ENCODE results near the gene HARS1. TPM values are rescaled to one million over a fixed set of nuclear protein-coding genes. Genes with fewer than 3 reads are reported as not detected.
A peak's percentile ranks its signal among the peaks of the same experiment; 100 is the strongest.
"Not testable (repeated sequence)": the region's sequence is repeated elsewhere in the genome, so short reads cannot be mapped to it uniquely, and the experiment has no call there.

Gene HARS1
- polyA plus RNA-seq, 3 donors = 70.5 to 78.3 (median 71.8) TPM

DNA sequence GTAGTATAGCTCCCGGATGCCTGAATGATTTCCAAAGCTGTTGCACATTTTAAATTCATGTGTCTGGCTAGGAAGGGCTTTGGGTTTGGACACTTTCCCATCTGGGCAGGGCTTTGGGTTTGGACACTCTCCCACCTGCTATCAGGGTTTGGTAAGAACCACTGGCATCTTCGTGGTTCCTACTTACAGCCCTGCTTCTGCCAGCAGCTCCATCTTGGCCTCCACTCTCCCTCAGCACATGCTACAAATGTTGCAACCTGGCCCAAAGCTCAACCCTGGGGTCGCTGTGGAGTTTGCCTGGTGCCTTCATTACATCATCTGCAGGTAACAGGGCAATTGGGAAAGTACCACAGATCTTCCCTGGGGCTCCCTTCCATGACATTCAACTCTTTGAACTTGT lies 48.5 kb downstream of the HARS1 start:
- DNase-seq (ENCODE audit: extremely low read depth in 1 of 11, low read depth in 9 of 11, low spot score in 4 of 11) = no peak

DNA sequence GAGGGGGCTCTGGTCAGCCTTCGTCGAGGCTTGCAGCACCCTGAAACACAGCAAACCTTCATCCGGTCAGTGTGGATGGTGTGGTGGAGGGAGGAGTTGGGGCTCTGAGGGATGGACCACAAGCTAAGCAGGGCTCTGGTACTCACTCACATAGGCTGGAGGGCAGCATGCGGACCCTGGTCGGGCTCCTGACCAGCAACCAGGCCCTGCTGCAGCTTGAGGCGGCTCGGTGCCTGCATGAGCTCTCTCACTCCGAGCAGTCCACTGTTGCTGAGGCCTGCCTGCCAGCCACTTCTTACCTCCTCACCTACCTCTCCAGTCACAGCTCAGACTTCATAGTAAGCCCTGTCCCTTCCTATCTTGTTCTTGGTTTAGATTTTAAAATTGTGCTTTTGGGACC lies 49.5 kb downstream of the HARS1 start:
- no peak for DNase-seq (ENCODE audit: extremely low read depth in 1 of 11, low read depth in 9 of 11, low spot score in 4 of 11)

DNA sequence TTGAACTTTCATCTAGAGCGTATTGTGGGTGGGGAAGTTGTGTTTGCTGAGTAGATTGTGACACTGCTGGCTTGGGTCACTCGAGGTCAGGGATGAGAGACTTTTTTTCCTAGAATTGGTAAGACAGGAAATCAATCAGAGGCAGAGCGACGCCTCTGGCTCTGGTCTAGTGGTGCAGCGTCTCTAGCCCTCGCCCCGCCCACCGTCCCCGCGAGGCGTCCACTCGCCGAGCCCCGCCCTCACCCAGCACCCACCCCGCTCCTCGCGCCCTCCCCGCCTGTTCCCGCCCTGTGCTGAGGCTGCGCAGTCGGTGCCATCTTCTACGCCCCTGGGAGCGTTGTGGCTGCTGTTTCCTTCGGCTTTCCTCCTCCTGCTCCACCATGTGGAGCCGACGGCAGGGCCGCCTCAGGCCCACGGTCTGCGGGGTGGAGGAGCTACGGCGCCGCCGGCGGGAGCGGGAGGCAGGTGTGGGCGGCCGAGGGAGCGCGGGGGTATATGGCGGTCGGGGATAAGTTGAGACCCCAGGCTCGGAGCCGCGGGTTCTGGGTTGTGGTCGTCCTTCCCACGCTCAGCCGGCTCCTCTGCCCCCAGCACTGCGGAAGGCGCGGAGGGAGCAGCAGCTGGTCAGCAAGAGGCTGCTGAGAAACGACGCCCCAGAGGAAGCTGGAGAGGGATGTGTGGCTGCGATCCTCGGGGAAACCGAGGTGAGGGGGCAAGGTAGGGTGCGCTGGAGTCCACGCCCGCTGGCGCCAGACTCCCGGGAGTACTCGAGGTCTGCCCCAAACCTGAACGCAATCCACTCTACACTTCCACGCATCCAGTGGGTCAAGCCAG lies 51.8 kb downstream of the HARS1 start, which contains the start of gene TMCO6:
TSS of gene TMCO6 (plus strand) at position 304 of the 834 bp plus-strand sequence. CDS start at position 381, 77 bp downstream.
- DNase-seq (ENCODE audit: extremely low read depth in 1 of 11, low read depth in 9 of 11, low spot score in 4 of 11) = peak in 9 of 11 donors; percentile 80 to 92 (median 88)

DNA sequence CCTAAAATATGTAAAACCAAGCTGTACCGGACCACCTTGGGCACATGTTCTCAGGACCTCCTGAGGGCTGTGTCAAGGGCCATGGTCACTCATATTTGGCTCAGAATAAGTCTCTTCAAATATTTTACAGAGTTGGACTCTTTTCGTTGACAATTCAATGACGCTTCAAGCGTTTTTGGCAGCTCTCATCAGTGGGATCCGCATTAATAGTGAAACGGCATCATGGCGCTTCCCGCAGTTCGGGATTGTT lies 52.3 kb downstream of the HARS1 start:
- DNase-seq (ENCODE audit: extremely low read depth in 1 of 11, low read depth in 9 of 11, low spot score in 4 of 11) = not testable (repeated sequence)

DNA sequence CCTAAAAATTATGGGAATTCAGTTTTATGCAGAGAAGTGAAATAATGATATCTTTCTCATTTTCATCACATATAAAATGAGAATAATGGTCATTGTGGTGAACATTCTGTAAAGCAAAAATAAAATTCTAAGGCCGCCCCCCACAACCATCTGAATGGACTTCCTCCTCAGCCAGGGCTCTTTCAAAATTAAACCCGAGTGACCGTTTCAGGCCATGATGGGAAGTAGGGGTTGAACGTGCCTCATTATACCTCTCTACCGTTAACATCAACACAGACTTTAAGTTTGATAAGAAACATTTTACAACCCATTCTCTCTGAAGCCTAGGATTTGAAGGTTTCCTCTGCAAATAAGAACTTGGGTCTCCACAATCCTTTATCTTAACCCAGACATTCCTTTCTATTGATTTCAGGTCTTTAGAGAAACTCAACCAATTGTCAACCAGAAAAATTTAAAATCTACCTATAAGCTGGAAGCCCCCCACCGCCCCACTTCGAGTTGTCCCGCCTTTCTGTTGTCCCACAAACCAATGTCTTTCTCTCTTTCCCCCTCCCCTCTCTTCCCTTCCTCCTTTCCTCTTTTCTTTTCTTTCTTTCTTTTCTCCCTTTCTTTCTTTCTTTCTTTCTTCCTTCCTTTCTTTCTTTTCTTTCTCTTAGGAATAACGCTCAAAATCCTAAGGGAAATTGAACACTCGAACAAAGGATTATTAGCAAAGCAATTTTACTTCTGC lies 53.6 kb downstream of the HARS1 start:
- DNase-seq (ENCODE audit: extremely low read depth in 1 of 11, low read depth in 9 of 11, low spot score in 4 of 11) = no peak

DNA sequence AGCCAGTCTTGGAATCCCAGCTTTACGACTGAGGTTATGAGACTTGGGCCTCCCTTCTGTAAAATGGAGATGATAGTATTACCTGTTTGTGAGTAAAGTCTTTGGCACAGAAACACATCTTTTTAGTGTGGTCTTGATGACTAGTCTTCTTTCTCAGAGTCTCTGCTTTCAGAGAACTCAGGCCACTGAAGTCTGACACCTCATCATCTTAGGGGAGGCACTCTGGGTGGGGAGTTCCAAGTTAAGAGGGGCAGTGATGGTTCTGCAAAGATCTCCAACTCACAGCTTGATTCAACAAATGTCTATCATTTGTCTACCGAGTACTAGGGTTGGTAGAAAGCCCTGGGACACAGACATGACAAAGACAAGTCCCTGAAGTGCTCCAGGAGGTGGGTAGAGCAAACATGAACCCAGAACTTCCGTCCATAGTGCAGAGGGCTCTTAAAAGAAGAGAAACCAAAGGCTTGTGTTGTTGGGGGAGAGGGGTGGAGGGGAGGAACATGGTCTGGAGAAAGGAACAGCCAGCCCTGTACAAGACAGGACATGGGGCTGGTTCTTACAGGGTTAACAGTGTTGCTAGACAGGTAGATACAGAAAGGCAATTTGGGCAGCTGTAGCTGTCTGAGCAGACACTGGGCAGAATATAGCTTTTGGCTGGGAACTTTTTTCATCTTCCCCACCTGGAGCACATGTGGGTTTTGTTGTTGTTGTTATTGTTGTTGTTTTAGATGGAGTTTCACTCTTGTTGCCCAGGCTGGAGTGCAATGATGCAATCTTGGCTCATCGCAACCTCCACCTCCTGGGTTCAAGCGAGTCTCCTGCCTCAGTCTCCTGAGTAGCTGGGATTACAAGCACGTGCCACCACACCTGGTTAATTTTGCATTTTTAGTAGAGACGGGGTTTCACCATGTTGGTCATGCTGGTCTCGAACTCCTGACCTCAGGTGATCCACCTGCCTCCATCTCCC lies 55.6 kb downstream of the HARS1 start:
- DNase-seq (ENCODE audit: extremely low read depth in 1 of 11, low read depth in 9 of 11, low spot score in 4 of 11) = no peak

DNA sequence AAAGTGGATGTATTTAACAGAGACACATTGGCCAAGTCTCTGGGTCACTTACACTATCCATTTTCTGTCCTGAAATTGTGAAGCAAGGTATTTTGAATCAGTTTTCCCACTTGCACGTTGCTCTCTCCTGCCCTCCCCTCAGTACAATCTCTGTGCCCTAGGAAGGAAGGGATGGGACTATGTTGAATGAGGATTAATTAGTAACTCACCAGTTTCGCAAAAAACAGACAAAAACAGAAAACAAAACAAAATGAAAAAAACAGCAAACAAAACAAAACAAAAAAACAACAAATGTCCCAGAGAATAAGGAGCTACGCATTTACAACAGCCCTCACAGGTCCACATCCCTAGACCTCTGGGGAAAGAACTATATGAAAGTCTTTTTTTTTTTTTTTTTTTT lies 57.1 kb downstream of the HARS1 start:
- DNase-seq (ENCODE audit: extremely low read depth in 1 of 11, low read depth in 9 of 11, low spot score in 4 of 11) = no peak

DNA sequence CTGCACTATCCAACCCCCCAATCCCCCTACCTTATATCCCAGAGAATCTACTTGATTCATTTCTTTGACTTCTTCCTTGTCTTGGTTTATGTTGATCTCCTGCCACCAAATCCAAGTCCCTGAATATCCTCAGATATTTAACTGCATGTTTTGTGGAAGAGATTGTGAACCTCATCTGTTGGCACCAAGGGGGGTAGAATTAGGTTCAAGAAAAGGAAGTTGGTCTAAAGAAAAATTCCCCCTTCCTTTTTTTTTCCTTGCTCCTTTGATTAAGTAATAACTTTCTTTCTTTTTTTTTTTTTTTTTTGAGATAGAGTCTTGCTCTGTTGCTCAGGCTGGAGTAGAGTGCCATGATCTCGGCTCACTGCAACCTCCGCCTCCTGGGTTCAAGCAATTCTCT lies 57.7 kb downstream of the HARS1 start:
- DNase-seq (ENCODE audit: extremely low read depth in 1 of 11, low read depth in 9 of 11, low spot score in 4 of 11) = no peak

DNA sequence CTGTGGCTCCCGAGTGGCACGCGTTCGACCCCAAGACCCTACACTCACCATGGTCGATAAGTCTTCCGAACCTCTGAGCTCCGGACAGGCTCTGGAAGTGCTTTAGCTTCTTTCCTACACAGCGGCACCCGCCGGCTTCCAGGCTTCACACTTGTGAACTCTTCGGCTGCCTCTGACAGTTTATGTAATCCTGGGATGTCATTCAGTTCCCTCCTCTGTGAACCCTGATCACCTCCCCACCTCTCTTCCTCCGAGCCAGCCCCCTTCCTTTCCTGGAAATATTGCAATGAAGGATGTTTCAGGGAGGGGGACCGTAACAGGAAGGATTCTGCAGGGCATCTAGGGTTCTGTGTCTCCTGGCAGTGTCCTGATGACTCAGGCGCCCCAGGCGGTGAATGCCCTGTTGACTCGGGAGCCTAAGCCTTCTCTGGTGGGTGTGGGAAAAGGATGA lies 58.1 kb downstream of the HARS1 start, which contains the start of gene CD14:
TSS of gene CD14 (minus strand) at position 155 of the 451 bp plus-strand sequence. CDS start at position 51, 104 bp downstream.
- DNase-seq (ENCODE audit: extremely low read depth in 1 of 11, low read depth in 9 of 11, low spot score in 4 of 11) = no peak

DNA sequence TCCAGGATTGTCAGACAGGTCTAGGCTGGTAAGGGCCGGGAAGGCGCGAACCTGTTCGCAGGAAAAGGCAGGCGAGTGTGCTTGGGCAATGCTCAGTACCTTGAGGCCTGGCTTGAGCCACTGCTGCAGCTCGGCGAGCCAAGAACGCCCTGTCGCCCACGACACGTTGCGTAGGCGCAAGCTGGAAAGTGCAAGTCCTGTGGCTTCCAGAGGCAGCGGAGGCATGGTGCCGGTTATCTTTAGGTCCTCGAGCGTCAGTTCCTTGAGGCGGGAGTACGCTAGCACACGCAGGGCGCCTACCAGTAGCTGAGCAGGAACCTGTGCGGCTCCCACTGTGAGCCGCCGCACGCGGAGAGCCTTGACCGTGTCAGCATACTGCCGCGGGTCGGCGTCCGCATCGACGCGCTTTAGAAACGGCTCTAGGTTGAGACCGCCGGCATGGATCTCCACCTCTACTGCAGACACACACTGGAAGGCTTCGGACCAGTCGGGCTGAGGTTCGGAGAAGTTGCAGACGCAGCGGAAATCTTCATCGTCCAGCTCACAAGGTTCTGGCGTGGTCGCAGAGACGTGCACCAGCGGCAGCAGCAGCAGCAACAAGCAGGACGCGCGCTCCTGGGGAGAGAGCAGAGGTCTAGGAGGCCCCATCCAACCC lies 58.7 kb downstream of the HARS1 start:
- DNase-seq (ENCODE audit: extremely low read depth in 1 of 11, low read depth in 9 of 11, low spot score in 4 of 11) = peak in 2 of 11 donors; percentile 20 to 31

DNA sequence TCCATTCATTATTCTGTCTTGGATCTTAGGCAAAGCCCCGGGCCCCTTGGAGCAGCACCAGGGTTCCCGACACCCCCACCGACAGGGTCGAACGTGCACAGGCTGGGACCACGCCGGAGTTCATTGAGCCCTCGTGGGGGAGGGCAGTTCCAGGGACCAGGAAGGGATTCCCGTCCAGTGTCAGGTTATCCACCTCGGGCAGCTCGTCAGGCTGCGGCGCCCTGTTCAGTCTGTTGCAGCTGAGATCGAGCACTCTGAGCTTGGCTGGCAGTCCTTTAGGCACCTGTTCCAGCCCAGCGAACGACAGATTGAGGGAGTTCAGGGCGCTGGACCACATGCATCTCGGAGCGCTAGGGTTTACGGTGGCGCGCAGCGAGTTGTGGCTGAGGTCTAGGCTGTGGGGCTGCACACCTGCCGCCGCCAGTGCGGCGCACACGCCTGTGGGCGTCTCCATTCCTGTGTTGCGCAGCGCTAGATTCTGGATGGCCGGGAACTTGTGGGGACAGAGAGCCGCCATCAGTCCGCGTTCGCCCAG lies 59.3 kb downstream of the HARS1 start:
- peak in 3 of 11 donors; percentile 22 to 31 (median 28) for DNase-seq (ENCODE audit: extremely low read depth in 1 of 11, low read depth in 9 of 11, low spot score in 4 of 11)

DNA sequence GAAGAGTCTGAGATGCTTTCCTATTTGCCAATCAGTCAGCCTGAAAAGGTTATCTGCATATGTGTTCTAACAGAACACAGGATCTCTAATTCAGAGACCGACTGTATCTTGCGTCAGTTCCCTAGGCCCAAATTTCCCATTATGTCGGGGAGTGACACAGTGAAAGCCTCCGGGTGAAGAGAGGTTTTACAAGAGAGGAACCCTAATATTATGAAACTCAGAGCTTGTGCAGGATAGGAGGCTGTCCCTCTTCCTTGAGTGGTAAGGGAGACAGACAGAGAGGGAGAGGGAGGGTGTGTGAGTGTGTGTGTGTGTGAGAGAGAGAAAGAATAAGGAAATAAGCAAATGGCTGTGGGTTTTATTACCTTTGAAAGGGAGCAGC lies 60.1 kb downstream of the HARS1 start:
- no peak for DNase-seq (ENCODE audit: extremely low read depth in 1 of 11, low read depth in 9 of 11, low spot score in 4 of 11)

DNA sequence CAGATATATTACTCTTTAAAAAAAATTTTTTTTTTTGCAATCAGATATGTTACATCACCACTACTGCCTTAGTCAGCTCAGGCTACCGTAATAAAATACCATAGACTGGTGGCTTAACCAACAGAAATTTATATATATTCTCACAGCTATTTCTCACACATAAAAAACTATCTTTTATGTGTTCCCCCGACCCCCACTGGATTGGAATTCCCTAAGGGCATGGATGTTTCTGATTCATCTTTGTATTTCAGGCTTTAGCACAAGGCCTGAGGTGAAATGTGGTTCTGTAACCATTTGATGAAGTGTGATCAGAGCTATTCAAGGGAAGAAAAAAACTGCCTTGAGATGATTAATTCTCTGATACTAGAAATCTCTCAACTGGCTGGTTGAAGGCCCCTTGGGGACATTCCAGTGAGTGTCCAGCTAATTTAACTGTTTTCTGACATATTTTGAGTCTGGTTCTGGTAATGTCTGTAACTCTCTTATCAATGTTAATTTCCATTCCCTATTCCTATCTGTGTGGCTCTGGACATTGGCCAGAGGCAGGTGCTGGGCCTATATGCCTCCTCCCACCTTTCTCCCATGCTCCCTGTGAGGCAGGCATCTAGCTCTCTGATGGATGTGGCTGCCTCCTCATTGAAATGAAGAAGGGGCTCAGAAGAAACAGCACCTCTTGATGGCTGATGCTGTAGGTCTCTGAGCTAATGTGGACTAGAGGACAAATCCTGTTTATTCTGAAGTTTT lies 60.7 kb downstream of the HARS1 start:
- DNase-seq (ENCODE audit: extremely low read depth in 1 of 11, low read depth in 9 of 11, low spot score in 4 of 11) = no peak

DNA sequence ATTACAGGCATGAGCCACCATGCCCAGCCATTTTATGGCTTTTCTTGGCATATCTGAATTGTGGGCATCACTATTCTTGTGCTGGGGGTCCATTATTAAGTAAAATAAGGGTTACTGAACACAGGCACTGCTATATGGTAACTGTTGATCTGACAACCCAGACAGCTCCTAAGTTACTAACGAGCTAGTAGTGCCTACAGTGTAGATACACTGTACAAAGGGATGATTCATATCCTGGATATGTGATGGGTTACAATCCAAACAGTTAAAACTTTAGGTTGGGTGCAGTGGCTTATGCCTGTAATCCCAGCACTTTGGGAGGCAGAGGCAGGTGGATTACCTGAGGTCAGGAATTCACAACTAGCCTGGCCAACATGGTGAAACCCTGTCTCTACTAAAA lies 62.5 kb downstream of the HARS1 start:
- DNase-seq (ENCODE audit: extremely low read depth in 1 of 11, low read depth in 9 of 11, low spot score in 4 of 11) = no peak

DNA sequence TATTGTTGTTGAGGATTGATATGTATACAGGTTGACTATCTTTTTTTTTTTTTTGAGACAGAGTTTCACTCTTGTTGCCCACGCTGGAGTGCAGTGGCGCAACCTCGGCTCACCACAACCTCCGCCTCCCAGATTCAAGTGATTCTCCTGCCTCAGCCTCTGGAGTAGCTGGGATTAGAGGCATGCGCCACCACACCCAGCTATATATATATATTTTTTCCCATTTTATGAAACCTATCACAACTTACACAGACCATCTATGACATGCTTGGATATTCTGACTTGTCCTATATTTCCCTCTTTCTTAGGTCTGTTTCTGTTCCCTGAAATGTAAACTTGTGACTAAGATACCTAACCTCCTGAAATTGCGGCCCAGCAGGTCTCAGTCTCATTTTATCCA lies 63.2 kb downstream of the HARS1 start:
- DNase-seq (ENCODE audit: extremely low read depth in 1 of 11, low read depth in 9 of 11, low spot score in 4 of 11) = no peak

DNA sequence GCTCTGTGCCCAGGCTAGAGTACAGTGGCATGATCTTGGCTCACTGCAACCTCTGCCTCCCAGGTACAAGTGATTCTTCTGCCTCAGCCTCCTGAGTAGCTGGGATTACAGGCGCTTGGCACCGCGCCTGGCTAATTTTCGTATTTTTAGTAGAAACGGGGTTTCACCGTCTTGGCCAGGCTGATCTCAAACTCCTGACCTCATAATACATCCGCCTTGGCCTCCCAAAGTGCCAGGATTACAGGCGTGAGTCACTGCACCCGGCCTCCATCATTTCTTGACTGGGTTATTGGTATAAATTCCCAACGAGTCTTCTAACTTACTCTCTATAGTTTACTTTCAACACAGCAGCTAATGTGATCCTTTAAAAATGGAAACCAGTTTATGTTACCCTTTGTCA lies 66.3 kb downstream of the HARS1 start:
- not testable (repeated sequence) for DNase-seq (ENCODE audit: extremely low read depth in 1 of 11, low read depth in 9 of 11, low spot score in 4 of 11)
